AG04450 (cell line): ENCODE results near the gene RAI1. TPM values are rescaled to one million over a fixed set of nuclear protein-coding genes. Genes with fewer than 3 reads are reported as not detected.

Experiments
- CTCF ChIA-PET: fragments of 300-600, 350-600 bp; formaldehyde crosslinking; extraction: SDS; loops from one replicate; lab custom pipeline; 2022; ENCODE audit warnings: antibody characterized with exemption, inconsistent platforms; lab: Charles Lee
- POLR2A ChIA-PET: fragments of 350-600 bp; formaldehyde crosslinking; extraction: SDS; loops from one replicate; lab custom pipeline; 2021; ENCODE audit warnings: antibody characterized with exemption, inconsistent platforms; lab: Yijun Ruan, JAX
- DNase-seq: peaks from one replicate; pipeline ENCODE4 v3.0.0-alpha.2; 2011; ENCODE audit warnings: low read depth, low spot score
- H3K27ac ChIP-seq: one replicate; pipeline ENCODE4 v1.5.1; 2012; ENCODE audit warnings: low read depth, low read length, control low read depth
- H3K27me3 ChIP-seq: one replicate; pipeline ENCODE4 v1.6.0; 2012; ENCODE audit warnings: low read length; ENCODE audit not compliant: control insufficient read depth, insufficient read depth
- H3K4me3 ChIP-seq: 2 replicates; pipeline ENCODE4 v1.5.1; 2011; ENCODE audit warnings: mild to moderate bottlenecking, low read depth, low read length, control low read depth
- H3K9me3 ChIP-seq: 2 replicates; pipeline ENCODE4 v1.5.1; 2012; ENCODE audit warnings: low read length; ENCODE audit not compliant: control insufficient read depth, insufficient read depth
- CTCF ChIP-seq: IDR thresholded peaks from 2 replicates; pipeline ENCODE4 v1.5.1; 2011; ENCODE audit warnings: low read depth, low read length, control low read depth, inconsistent platforms
- polyA plus RNA-seq: library from polyadenylated mRNA; depleted of rRNA; stranded (reverse); fragments of >200 nt; gene quantifications from 2 replicates; pipeline ENCODE4 v1.2.3, GENCODE V29; 2011

The RAI1 gene
- polyA plus RNA-seq, 1 experiment = 2.1 TPM

GRCh38 chr17:17668358-17668757 is 12.9 kb upstream of the RAI1 start:
- no peak for TF ChIP-seq CTCF
- DNase-seq = no peak
- CTCF ChIA-PET = no interaction called here
- H3K4me3 ChIP-seq = no peak overlapping the region
- H3K27me3 ChIP-seq = no peaks in the 10 kb centered on the region
- POLR2A ChIA-PET = no interaction called here
- no peaks in the 10 kb centered on the region; the same call in none of the 2 replicates for H3K9me3 ChIP-seq
- no peak overlapping the region for H3K27ac ChIP-seq

GRCh38 chr17:17668775-17669579 is 12.3 kb upstream of the RAI1 start:
- Histone ChIP-seq H3K27ac (no peak overlapping the region), H3K4me3 (no peak overlapping the region), H3K27me3 (peaks cover 6% of the 10 kb centered on the region), H3K9me3 (no peaks in the 10 kb centered on the region; the same call in none of the 2 replicates)
- CTCF ChIA-PET = interaction anchor here (1.4 kb wide), 1 partner anchor 12 kb away, joined by 6 read pairs; no protein-coding TSS in a partner anchor
- DNase-seq = no peak
- POLR2A ChIA-PET = no interaction called here
- TF ChIP-seq CTCF = no peak

- Histone ChIP-seq H3K9me3 (no peaks in the 10 kb centered on the region; the same call in none of the 2 replicates), H3K27ac (no peak overlapping the region), H3K27me3 (peaks cover 6% of the 10 kb centered on the region), H3K4me3 (no peak overlapping the region)
- POLR2A ChIA-PET = no interaction called here
- TF ChIP-seq CTCF = no peak
- no peak for DNase-seq
- CTCF ChIA-PET = interaction anchor here (1.4 kb wide), 1 partner anchor 11 kb away, joined by 6 read pairs; no protein-coding TSS in a partner anchor
Observed at GRCh38 chr17:17669580-17670235, 11.6 kb upstream of the RAI1 start.

GRCh38 chr17:17670701-17671305 is 10.5 kb upstream of the RAI1 start:
- CTCF ChIA-PET = interaction anchor here (0.8 kb wide), 1 partner anchor 10 kb away, joined by 3 read pairs; no protein-coding TSS in a partner anchor

More at GRCh38 chr17:17670701-17671305, 10.5 kb upstream of the RAI1 start:
- Histone ChIP-seq H3K27ac (no peak overlapping the region), H3K27me3 (peaks cover 6% of the 10 kb centered on the region), H3K9me3 (no peaks in the 10 kb centered on the region; the same call in none of the 2 replicates), H3K4me3 (no peak overlapping the region)
- no peak for DNase-seq
- TF ChIP-seq CTCF = no peak
- POLR2A ChIA-PET = no interaction called here
